GM19397 (cell line): ENCODE measurements around the gene FHAD1.
"Not testable (repeated sequence)": the region's sequence is repeated elsewhere in the genome, so short reads cannot be mapped to it uniquely, and the experiment has no call there.

ENCODE experiments used
- ATAC-seq: cut with Tn5 transposase; IDR thresholded peaks from one replicate; pipeline ENCODE4 v1.9.1; 2021; ENCODE audit warnings: mild to moderate bottlenecking, moderate library complexity; ENCODE audit not compliant: unreplicated experiment

Gene FHAD1

GRCh38 chr1:15412175-15412800, 165.3 kb downstream of the FHAD1 start:
- ATAC-seq, result no peak

DNA sequence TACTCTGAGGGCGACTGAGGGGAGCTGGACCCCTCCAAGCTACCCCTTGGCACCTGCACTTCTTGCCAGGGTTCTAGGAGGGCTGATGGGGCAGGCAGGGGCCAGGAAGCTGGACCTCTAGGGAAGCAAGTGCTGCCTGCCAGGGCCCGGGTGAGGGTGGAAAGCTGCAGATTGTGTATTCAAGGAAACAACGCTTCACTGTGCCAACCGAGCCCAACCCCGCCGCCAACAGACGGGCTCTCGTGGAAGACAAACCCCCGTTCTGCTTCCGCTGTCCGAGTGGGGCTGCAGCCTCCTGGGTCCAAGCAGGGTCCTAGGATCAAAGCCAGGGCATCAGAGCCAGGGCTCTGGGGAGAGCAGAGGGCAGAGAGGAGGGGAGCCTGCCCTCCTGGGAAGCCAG, 165.8 kb downstream of the FHAD1 start:
- no peak for ATAC-seq

- no peak for ATAC-seq
Observed at GRCh38 chr1:15413563-15414444, 166.8 kb downstream of the FHAD1 start.

GRCh38 chr1:15414445-15414983, 167.5 kb downstream of the FHAD1 start:
- no peak for ATAC-seq

GRCh38 chr1:15417059-15417934, 170.3 kb downstream of the FHAD1 start:
- no peak for ATAC-seq

DNA sequence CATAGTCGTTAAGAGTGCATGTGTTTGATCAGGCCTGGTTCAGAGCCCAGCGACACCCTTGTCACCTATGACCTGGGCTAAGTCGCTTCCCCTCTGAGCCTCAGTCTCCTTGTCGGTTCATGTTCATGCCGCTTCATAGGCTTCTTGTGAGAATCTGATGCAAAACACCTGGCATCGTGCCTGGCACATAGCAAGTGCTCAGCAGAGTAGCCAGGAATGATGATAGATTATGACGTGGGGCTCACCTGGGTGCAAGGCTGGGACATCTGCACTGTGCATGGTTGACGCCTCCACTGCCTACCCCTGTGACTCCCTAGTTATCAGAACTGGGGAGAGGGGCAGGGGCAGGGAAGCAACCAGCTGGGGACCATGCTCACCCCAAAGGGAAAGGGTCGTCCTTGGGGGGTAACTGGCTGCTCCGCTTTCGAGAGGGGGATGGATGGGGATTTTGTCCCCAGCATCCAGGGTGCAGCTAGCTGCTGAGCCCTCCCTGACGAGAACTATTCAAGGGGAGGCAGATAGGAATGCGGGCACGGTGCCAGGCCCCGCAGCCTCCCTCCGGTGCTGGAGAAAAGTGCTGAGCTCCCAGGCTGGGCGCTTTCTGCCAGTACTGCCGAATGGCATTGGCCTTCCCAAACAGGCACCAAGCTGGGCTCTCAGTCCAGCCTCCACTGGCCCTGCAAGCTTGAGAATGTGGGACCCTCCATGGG, 171.9 kb downstream of the FHAD1 start:
- ATAC-seq, result no peak

GRCh38 chr1:15420853-15421465, 173.9 kb downstream of the FHAD1 start:
- no peak for ATAC-seq

DNA sequence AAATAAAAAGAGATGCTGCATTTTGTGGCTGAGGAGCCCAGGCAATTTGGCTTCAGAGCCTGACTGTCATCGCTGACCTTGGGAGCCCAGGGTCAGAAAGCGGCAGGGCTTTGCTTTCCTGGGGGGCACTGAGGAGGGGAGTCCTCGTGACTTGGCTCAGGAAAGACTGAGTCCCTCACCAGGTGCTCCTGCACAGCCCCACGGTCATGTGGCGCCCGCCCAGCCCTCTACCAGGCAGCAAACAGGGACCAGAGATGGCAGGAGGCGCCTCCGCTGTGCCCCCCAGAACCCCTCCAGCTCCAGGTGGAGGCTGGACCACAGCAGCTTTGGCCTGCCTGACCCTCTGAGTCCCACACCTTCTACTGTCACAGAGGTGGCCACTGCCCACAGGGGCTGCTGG, 175.8 kb downstream of the FHAD1 start:
- no peak for ATAC-seq

- ATAC-seq, result no peak
Observed at GRCh38 chr1:15423355-15424077, 176.5 kb downstream of the FHAD1 start.

GRCh38 chr1:15424146-15424667, 177.2 kb downstream of the FHAD1 start:
- no peak for ATAC-seq

GRCh38 chr1:15424981-15425380, 178.0 kb downstream of the FHAD1 start:
- ATAC-seq, result no peak

- no peak for ATAC-seq
Observed at GRCh38 chr1:15425521-15425920, 178.5 kb downstream of the FHAD1 start.

- no peak for ATAC-seq
Observed at GRCh38 chr1:15425958-15426357, 178.9 kb downstream of the FHAD1 start.

DNA sequence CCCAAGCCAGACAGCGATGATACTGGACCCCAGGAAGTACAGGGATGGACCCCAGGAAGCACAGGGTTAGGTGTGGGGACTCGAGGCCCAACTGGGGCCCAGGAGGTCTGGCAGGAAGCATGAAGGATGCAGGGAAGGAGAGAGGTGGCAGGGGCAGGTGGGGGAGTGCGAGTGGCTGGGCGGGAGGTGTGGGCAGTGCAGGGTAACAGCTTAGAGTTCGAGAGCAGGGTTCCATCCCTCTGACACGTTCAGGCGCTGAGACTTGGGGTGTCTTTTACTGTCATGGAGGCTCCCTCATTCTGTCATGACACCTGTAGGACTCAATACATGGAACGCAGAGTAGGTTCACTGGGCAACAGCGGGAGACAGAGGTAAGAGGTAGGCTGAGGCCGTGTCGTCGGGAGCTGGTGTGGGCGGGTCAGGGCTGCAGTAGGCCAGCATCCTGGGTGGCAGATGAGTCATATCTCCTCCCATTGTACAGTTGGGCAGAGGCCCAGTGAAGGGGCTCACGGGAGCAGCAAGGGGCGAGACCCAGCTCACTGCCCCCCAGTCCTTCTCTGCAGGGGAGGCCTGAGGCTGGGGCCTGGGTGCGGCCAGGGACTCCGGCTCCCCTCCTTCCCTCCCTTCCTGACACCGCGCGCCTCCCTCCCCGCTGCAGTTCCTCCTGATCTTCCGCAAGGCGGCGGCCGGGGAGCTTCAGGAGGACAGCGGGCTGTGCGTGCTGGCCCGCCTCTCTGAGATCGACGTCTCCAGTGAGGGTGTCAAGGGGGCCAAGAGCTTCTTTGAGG, 179.7 kb downstream of the FHAD1 start:
- ATAC-seq, result no peak

- no peak for ATAC-seq
Observed at GRCh38 chr1:15427280-15427666, 180.2 kb downstream of the FHAD1 start.

DNA sequence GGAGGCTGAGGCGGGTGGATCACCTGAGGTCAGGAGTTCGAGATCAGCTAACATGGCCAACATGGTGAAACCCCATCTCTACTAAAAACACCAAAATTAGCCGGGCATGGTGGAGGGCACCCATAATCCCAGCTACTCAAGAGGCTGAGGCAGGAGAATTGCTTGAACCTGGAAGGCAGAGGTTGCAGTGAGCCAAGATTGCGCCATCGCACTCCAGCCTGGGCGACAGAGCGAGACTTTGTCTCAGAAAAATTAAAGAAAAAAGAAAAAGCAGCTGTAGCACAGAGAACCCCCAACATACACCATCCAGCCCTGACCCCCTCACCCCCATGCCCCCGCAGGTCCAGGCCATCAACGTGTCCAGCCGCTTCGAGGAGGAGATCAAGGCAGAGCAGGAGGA, 181.2 kb downstream of the FHAD1 start:
- ATAC-seq, result not testable (repeated sequence)

- ATAC-seq, result no peak
Observed at GRCh38 chr1:15428815-15429435, 181.9 kb downstream of the FHAD1 start.

- ATAC-seq, result no peak
Observed at GRCh38 chr1:15429701-15430149, 182.7 kb downstream of the FHAD1 start.
